GM18867 (cell line): ENCODE measurements around the gene ERC1.
"Not testable (repeated sequence)": the region's sequence is repeated elsewhere in the genome, so short reads cannot be mapped to it uniquely, and the experiment has no call there.

Experiments
- ATAC-seq: cut with Tn5 transposase; IDR thresholded peaks from one replicate; pipeline ENCODE4 v1.9.1; 2021; ENCODE audit warnings: mild to moderate bottlenecking, moderate library complexity; ENCODE audit not compliant: unreplicated experiment

The ERC1 gene

DNA sequence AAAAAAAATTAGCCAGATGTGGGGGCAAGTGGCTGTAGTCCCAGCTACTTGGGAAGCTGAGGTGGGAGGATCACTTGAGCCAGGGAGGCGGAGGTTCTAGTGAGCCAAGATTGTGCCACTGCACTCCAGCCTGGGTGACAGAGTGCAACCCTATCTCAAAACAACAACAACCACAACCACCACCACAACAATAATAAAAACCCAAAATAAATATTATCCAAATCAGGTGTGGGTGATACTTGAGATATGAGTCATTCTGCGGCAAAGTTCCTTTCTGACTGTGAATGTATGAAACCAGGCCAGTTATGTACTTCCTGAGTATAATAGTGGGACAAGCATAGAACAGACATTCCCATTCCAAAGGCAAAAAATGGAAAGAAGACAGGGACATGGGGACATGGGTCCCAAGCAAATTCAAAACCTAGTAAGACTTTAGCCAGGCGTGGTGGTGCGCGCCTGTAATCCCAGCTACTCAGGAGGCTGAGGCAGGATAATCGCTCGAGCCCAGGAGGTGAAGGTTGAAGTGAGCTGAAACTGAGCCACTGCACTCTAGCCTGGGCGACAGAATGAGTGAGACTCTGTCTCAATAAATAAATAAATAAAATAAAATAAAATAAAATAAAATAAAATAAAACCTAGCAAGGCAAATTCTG is 9.7 kb upstream of the ERC1 start:
- ATAC-seq, result no peak

DNA sequence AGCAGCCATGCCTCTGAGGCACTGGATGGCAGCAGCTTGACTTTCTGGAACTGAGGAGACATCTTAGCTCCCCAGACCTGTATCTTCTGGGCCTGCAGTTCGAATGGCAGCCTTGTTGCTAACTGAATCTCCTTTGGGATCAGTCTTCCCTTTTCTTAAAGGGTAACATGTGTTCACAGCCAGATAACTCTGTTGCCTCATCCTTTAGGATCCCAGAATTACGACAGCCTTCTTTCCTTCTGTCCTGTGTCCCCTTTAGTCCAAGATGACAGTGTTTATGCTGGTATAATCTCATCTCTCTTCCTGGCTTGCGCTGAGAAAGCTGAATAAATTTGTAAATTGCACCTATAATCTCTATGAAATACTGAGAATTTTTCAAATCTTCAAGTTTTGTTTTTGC is 9.1 kb upstream of the ERC1 start:
- ATAC-seq, result no peak

DNA sequence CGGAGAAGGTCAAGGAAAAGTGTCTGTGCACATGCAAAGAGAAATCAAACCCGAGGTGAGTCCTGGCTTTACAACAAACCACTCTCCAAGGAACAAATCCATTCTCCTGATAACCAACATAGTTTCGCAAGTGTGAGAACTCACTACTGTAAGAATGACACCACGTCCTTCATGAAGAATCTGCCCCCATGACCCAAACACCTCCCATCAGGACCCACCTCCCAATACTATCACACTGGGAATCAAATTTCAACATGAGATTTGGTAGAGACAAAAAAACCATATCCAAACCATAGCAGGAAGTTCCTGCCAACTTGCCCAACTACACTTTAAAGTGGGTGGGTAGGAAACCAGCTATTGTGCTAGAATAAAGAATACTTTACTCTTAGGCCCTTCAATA is 2.4 kb upstream of the ERC1 start:
- ATAC-seq, result no peak

DNA sequence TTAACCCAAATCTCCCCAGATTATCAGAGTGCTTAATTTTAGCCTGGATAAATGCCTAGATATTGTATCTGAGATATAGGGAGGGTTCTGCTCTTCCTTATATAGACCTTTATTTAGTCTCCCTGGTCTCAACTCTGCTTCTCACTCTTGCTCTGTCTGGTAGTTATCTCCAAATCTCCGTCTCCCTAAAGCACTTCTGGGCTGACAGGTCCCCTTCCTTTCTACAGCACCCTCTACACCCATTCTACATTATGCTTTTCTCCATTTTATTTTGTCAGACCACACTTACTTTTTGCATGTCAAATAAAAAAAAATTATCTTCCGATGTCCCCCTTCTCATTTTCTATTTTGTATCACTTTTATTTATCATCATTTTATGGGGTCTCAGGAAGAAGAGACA is 2.0 kb upstream of the ERC1 start:
- ATAC-seq, result no peak

DNA sequence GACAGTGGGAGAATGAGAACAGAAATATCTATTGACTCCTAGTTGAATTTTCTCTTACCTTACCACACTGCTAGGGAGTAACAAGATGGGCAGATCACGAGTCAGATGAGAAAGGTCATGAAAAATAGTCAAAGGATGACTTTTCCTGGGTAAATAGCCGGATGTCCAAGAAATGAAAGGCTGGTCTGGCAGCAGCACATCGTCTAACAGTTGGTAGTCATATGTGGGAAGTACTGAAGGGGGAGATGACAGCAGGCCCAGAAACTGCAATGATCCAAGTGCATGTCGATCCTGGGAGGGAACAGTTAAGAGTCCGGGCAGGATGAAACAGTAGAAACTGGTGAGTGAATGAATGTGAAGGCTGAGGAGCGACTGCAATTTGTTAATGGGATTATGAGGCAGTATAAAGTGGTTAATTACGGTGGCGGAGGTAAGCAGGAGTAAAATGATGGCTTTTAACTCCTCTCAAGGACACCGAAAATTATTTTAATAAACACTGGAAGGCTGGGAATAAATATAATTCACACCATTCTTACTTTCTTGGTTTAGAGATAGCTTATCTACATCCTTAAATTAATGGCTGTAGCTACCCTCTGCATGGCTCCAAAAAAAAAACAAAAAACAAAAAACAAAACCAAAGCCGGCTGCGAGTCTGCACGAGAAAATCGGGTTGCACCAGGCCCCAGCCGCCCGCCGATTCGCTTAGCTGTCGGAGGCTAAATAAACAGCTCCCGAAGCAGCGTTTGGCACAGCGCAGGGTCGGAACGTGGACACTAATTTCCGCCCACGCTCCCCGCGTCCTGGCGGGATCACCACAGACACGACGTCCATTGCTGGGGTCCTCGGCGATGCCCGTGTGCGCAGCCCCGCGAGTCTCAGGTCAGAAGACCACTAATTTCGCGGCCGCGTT is 1.0 kb upstream of the ERC1 start:
- peak; percentile 11 for ATAC-seq

DNA sequence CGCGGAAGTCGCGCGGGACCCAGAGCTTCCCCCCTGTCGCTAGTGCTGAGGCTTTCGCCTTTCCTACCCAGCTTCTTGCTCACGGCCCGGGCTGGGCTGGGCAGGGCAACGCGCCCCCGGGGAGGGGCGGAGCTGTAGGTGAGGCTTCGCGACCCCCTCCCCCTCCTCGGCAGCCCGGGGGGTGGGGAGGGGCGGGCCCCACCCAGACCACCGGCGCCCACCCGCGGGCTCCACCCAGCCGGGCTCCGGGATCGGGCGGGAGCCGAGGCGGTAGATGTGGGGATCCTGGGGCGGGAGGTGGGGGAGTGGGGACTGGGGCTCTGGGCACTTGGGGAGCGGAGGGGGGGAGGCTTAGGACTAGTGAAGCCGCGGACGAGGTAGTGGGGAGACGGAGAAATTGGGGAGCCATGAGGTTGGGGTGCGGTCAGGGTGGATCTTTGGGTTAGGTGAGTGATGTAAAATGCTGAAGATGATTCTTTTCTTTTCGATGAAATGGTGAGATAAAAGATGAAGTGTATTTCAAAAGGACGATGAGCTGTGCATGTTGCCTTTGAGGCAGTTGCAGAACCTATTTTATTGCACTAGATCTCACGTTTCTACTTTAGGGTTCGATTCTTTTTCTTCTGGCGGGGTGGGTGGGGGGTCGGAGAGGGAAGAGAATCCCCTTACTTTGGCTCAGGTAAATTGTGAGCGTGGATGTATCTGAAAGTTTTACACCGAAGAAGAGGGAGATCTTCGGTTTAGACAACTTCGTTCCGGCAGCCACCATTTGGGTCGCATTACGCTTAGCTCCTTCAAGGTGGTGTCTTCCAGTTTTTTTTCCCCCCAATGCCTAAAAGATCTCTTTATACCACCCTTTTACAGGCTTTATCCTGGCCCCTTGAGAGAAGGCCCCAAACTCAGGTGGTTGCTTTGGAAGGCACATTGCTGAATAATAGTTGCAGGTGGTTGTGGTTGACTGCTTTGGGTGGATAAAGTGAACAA is 619 bp downstream of the ERC1 start:
- ATAC-seq, result no peak

DNA sequence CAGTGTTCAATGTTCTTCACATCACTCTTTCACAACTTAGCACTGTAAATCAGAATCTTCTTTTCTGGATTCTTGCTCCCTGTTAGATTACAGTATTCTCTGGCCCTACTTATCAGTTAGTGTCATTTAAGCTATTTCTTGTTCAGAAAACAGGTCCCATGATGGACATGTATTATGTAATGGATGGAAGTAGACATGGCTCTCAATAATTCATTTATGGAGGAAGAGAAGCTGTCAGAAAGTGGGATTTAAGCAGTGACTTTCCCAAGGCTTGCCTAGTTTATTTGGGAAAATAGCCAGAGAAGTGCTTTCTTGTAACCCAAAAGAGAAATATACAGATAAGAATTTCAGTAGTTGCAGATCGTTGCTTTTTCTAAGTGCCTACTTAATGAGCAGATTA is 1.6 kb downstream of the ERC1 start:
- no peak for ATAC-seq

DNA sequence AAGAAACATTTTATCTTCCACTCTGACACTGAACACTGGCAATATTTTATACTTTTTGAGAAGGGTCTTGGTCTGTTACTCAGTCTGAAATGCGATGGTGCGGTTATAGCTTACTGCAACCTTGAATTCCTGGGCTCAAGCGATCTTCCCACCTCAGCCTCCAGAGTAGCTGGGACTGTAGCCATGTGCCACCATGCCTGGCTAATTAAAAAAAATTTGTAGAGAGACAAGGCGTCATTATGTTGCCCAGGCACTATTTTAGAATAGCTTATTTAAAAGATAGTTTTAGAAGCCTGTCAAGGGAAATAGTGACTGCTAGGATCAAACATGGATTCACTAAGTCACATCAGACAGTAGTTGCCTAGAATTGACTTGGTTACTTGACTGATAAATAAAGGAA is 5.9 kb downstream of the ERC1 start:
- no peak for ATAC-seq

DNA sequence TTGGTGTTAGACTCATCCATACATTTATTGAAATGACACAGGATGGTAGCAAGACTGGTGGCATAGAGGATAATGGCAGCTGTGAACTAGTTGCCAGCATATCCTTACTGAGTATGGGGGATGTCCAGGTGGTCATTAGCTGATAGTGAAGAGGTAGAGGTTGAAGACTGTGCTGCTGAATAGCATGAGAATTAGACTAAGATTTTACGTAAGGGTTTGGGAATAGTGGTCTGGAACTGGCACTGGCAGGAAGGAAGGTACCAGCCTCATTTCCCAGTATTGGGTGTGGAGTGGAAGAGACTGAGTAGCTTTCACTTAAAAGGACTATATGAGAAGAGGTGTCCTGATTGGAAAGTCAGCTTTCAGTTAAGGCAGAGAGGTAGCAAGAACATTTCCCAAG is 6.5 kb downstream of the ERC1 start:
- no peak for ATAC-seq

DNA sequence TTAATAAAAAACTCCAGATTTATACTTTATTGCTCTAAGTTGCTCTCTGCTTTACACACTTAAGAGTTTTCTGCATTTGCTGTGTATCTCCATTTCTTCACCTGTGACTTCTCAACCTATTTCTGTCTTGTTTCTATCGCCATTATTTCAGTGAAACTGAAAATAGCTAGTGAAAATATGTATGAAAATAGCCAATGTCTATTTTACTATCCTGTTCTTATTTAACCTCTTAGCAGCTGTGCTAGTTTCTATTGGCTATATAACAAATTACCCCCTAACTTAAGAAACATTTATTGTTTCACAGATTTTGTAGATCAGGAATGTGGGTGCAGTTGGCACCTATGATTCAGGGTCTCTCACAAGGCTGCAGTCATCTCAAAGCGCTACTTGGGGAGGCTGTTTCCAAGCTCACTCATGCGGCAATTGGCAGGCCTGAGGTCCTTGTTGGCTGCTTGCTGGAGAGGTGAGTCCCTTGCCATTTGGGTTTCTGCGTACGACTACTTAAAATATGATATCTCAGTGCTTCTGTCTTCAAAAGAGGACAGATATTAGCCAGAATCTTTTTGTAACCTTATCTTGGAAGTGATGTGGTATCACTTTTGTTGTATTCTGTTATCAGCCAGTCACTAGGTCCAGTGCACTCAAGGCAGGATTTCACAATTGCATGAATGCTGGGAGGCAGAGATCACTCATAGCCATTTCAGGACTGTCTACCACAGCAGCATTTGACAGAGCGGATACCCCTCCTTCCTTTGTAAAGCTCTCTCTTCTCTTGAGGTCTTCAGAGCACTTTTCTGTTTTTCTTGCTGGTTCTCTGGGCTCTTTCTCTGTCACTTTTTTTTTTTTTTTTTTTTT is 7.2 kb downstream of the ERC1 start:
- ATAC-seq, result peak; percentile 81

DNA sequence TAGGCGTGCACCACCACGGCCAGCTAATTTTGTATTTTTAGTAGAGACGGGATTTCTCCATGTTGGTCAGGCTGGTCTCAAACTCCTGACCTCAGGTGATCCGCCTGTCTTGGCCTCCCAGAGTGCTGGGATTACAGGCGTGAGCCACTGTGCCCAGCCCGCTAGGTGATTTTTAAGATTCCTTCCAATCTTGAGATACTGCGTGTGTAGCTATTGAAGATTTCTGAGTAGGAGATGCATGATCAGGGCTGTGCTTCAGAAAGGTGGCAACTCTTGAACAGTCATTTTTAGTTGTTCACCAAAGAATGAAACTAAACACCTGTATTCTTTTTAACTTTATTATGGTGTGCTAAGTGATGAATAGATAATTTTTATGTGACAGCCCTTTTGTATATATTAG is 8.7 kb downstream of the ERC1 start:
- ATAC-seq, result not testable (repeated sequence)

DNA sequence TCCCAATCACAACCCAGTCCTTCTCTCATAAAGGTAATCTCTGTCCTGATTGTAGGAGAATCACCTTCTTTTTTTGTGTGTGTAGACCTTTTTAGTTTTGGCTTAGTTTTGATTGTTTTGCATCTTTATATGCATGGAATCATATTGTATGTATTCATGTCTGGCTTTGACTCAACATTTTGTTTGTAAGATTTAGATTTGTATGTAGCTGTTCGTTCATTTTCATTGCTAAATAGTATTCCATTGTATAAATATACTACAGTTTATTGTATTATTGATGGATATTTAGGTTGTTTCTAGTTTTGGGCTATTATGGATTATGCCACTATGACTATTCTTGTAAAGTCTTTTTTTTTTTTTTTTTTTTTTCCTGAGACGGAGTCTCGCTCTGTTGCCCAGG is 10.5 kb downstream of the ERC1 start:
- ATAC-seq, result no peak

DNA sequence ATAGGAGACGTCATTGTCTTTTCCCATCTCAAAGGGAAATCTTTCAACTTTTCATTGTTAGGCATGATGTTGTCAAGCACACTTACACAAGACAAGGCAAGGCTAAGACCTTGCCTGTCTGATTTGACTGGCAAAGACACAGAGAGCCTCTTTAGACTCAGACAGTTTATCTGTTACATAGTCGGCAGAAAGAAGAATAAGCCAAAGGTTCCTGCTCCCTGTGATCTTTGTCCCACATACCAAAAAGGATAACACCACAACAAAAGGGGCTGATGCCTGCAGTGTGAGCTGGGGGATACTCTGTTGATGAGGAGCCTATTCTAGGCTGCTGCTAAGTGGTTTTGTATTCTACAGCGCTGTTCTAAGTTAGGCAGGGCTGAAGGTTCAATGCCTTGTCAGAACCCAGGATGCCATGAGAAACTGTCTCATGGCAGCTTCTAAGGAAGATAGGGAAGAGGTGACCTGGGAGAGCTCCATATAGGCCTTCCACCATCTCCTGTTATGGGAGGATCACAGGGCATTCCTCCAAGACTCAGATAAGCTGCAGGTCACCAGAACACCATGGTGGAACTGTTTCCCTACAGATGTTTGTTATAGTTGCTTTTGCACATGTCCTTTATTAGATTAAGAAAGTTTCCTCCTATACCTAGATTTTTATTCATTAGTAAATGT is 12.7 kb downstream of the ERC1 start:
- ATAC-seq, result no peak

DNA sequence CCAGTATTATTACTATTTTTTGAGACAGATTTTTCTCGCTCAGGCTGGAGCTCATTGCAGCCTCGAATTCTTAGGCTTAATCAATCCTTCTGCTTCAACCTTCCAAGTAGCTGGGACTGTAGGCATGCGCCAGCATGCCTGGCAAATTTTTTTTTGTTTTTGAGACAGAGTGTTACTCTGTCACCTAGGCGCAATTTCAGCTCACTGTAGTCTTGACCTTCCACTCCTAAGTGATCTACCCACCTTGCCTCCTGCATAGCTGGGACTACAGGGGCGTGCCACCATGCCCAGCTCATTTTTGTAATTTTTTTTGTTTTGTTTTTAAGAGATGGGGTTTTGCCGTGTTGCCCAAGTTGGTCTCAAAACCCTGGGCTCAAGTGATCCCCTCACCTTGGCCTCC is 15.2 kb downstream of the ERC1 start:
- ATAC-seq, result no peak

DNA sequence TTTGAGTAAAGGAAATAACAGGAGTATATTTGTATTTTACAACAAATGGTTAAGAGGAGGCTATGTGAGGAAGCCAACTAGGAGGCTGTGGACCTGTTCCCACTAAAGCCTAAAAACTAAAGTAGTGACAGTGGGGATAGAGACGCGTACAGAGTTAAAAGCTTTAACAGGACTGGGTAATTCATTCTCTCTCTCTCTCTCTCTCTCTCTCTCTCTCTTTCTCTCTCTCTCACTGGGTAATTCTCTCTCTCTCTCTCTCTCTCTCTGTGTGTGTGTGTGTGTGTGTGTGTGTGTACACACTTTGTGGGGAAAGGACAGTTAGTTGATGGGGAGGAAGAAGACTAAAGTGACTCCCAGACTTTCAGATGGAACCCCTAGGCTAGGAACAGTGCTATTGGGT is 16.3 kb downstream of the ERC1 start:
- ATAC-seq, result no peak

DNA sequence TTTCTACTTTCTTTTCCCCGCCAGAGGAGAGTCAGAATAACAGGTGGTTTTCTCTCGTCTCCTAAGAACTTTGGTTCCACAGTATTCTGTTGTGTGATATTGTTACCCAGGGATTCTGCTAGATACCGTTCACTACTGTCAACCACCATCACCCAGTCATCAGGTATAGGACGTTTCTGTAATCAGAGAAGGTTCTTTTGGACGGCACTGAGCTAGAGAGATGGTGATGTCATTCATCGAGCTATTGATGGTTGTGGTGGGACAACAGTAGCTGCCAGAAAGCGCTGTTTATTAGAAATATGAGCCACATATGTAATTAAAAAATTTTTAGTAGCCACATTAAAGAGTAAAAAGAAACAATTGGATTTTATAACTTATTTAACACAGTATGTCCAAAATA is 17.0 kb downstream of the ERC1 start:
- no peak for ATAC-seq

DNA sequence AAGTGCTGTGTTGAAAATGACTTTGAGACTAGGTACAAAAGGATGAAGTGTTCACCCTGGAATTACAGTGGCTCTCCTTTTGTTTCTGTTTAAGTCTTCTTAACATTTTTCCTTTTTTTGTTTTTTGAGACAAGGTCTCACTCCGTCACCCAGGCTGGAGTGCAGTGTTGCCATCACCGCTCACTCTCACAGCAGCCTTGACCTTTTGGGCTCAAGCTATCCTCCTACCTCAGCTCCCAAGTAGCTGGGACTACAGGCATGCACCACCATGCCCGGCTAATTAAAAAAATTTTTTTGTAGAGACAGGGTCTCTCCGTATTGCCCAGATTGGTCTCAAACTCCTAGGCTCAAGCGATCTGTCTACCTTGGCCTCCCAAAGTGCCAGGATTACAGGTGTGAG is 20.1 kb downstream of the ERC1 start:
- ATAC-seq, result no peak

DNA sequence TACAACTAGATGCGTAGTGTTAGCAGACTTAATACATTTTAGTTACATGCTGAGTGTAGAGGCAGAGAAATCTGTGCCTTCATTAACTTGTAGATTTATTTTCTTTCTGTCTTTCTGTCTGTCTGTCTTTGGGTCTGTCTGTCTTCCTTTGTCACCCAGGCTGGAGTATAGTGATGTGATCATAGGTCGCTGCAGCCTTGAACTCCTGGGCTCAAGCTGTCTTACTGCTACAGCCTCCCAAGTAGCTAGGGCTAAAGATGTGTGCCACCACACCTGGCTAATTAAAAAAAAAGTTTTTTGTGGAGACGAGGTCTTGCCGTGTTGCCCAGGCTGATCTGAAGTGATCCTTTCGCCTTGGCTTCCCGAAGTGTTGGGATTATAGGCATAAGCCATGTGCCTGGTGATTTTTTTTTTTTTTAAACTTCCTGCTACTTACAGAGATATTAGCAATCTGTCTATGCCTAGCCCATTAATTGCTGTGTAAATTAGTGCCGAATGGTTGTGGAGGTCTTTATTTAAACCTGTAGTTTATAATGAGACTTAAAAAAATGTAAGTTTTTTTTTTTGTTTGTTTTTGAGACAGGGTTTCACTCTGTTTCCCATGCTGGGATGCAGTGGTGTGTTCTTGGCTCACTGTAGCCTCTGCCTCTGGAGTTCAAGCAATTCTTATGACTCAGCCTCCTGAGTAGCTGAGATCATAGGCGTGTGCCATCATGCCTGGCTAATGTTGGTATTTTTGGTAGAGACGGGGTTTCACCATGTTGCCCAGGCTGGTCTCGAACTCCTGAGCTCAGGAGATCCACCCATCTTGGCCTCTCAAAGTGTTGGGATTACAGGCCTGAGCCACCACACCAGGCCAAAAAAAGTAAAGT is 22.8 kb downstream of the ERC1 start:
- no peak for ATAC-seq

DNA sequence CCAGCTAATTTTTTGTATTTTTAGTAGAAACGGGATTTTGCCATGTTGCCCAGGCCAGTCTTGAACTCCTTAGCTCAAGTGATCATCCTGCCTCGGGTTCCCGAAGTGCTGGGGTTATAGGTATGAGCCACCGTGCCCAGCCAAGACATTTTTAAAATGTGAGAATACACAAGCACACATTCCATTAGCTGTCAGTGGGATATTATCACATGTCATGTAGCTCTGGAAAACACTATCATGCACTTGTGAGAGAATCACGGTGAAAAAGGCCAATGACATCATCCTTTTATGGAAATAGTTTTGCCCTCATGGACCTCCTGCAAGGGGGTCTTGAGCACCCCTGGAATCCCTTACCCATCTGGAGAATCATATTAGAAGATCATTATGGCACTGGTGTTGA is 28.3 kb downstream of the ERC1 start:
- ATAC-seq, result no peak
